HL-60 (cell line): ENCODE measurements around the gene TPST1.

Experiments used
- DNase-seq, 2 experiments: peaks; one replicate each; pipeline ENCODE4 v3.0.0-alpha.2; 2010 to 2020; ENCODE audit warnings: low read depth in 1 of 2, low spot score in 1 of 2
- H3K27ac ChIP-seq: fragments of 250-450 bp; sonication (Bioruptor Pico); replicated peaks from 2 replicates; pipeline ENCODE4 v1.5.1; 2020; ENCODE audit warnings: mild to moderate bottlenecking, moderate library complexity
- H3K27me3 ChIP-seq: fragments of 250-450 bp; sonication (Bioruptor Pico); 2 replicates; pipeline ENCODE4 v1.5.1; 2021; ENCODE audit warnings: mild to moderate bottlenecking, moderate library complexity; ENCODE audit not compliant: insufficient read depth, poor library complexity, severe bottlenecking
- H3K4me3 ChIP-seq: replicated peaks from 2 replicates; pipeline ENCODE4 v1.5.1; 2011; ENCODE audit warnings: mild to moderate bottlenecking, control low read depth, low read length; ENCODE audit not compliant: insufficient read depth
- GABPA ChIP-seq: IDR thresholded peaks from 2 replicates; pipeline ENCODE4 v1.6.1; 2012; ENCODE audit warnings: low read depth
- POLR2AphosphoS5 ChIP-seq: IDR thresholded peaks from 2 replicates; pipeline ENCODE4 v1.6.1; 2012; ENCODE audit warnings: low read depth
- REST ChIP-seq: IDR thresholded peaks from 2 replicates; pipeline ENCODE4 v1.6.1; 2012; ENCODE audit warnings: low read depth; ENCODE audit not compliant: insufficient replicate concordance
- SPI1 ChIP-seq: IDR thresholded peaks from 2 replicates; pipeline ENCODE4 v1.6.1; 2012; ENCODE audit warnings: low read depth, mild to moderate bottlenecking, borderline replicate concordance
- TF ChIP-seq, protein P1 (sequence below): IDR thresholded peaks from one replicate; pipeline ENCODE4 v1.5.1; 2011; ENCODE audit warnings: low read length, control low read depth, inconsistent platforms; ENCODE audit not compliant: insufficient read depth

TPST1 gene

DNA sequence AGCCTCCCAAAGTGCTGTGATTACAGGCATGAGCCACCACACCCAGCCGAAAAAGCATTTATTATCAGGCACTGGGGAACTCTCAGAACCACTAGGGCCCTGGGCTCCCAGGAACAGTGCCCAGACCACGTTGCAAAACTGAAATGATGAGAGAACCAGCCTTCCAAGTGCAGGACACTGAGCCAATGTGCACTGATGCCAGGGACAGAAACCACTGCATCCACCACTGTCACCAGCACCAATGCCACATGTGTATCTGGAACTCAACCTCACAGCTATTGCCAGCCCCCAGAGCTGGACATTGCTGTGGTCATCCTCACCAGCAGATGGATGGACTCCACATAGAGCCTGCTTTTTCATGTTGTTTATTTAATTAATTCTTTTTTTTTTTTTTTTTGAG lies 28.2 kb upstream of the TPST1 start:
- DNase-seq: no peak
- no peak for TF ChIP-seq GABPA
- no peak for TF ChIP-seq SPI1
- no peak for TF ChIP-seq POLR2AphosphoS5
- no peak for TF ChIP-seq REST
- TF ChIP-seq, protein P1, sequence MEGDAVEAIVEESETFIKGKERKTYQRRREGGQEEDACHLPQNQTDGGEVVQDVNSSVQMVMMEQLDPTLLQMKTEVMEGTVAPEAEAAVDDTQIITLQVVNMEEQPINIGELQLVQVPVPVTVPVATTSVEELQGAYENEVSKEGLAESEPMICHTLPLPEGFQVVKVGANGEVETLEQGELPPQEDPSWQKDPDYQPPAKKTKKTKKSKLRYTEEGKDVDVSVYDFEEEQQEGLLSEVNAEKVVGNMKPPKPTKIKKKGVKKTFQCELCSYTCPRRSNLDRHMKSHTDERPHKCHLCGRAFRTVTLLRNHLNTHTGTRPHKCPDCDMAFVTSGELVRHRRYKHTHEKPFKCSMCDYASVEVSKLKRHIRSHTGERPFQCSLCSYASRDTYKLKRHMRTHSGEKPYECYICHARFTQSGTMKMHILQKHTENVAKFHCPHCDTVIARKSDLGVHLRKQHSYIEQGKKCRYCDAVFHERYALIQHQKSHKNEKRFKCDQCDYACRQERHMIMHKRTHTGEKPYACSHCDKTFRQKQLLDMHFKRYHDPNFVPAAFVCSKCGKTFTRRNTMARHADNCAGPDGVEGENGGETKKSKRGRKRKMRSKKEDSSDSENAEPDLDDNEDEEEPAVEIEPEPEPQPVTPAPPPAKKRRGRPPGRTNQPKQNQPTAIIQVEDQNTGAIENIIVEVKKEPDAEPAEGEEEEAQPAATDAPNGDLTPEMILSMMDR: no peak
- Histone ChIP-seq H3K4me3 (no peak overlapping the region), H3K27me3 (no peaks in the 10 kb centered on the region), H3K27ac (no peak overlapping the region)

GRCh38 chr7:66178258-66178657 lies 26.9 kb upstream of the TPST1 start:
- TF ChIP-seq REST: no peak
- no peak for TF ChIP-seq SPI1
- TF ChIP-seq GABPA: no peak
- TF ChIP-seq POLR2AphosphoS5: no peak
- TF ChIP-seq, protein P1: no peak
- Histone ChIP-seq H3K27ac (no peak overlapping the region), H3K4me3 (no peak overlapping the region), H3K27me3 (no peaks in the 10 kb centered on the region)
- DNase-seq: no peak

GRCh38 chr7:66181329-66181728 lies 23.8 kb upstream of the TPST1 start:
- Histone ChIP-seq H3K27ac (no peak overlapping the region), H3K27me3 (no peaks in the 10 kb centered on the region), H3K4me3 (no peak overlapping the region)
- TF ChIP-seq SPI1 (no peak), GABPA (no peak), REST (no peak), POLR2AphosphoS5 (no peak)
- TF ChIP-seq, protein P1: no peak
- no peak for DNase-seq
